Measurements from ENCODE around the gene FBXO42. TPM values are rescaled to one million over a fixed set of nuclear protein-coding genes. Genes with fewer than 3 reads are reported as not detected.

FBXO42 gene
- total and polyA plus RNA-seq, 7 experiments from 2014 or later: 17.9 to 26.7 (median 24.6) TPM

DNA sequence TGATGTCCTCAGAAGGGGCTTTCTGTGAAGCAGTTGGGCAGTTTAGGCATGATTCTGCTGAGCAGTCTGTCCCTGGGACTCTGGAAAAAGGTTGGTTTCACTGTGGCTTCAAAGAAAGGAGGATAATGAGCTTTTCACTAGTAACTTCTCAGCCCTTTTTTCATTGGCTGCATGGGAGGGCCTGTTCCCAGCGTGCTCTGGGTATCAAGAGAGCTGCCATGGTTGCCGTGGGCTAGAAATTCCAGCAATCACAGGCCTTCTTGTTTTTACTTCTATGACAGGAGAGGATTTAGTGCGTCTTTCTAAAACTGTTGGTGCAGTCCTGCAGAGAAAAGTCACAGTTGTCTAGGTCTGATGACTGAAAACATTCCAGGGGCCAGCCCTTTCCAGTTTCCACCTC, 22.0 kb upstream of the FBXO42 start:
- Histone ChIP-seq H3K27ac (ENCODE audit: low read depth, low read length) (peak overlapping the region; percentile 19), H3K4me1 (ENCODE audit: control insufficient read depth in 2 of 2, insufficient read depth in 2 of 2, low read length in 2 of 2) (peaks cover 31 to 32% of the 10 kb centered on the region in 2 donors), H3K36me3 (ENCODE audit: control insufficient read depth in 2 of 3, insufficient read depth in 3 of 3, low read length in 3 of 3) (peaks cover 0 to 6% (median 5%) of the 10 kb centered on the region in 3 experiments), H3K27me3 (ENCODE audit: control insufficient read depth in 2 of 2, insufficient read depth in 2 of 2, low read length in 2 of 2) (no peaks in the 10 kb centered on the region), H3K4me3 (ENCODE audit: low read length) (no peak overlapping the region), H3K9me3 (ENCODE audit: control insufficient read depth in 2 of 3, low read length in 3 of 3) (no peaks in the 10 kb centered on the region)
- H3K27me3 Mint-ChIP-seq: no peaks in the 10 kb centered on the region
- peak overlapping the region in 7 of 9 donors; percentile 17 to 66 (median 49) for H3K27ac Mint-ChIP-seq
- DNase-seq (no peak), ATAC-seq (no peak)
- H3K4me1 Mint-ChIP-seq: peaks cover 64 to 89% (median 71%) of the 10 kb centered on the region in 7 donors
- CTCF ChIA-PET: interaction anchor here (1.4 kb wide), 1 partner anchor 13 kb away, joined by 6 read pairs; no protein-coding TSS in a partner anchor
- peak overlapping the region; percentile 20 to 61 (median 45) for H3K4me3 Mint-ChIP-seq
- peaks cover 0 to under 1% (median 0%) of the 10 kb centered on the region in 11 donors for H3K9me3 Mint-ChIP-seq
- POLR2A ChIA-PET: interaction anchor here (0.7 to 1.8 kb wide), 2 partner anchors 13 to 332 kb away, joined by 3 to 6 read pairs; no protein-coding TSS in a partner anchor
- intact Hi-C loops (cut with micrococcal nuclease): no loop called here
- H3K36me3 Mint-ChIP-seq: peaks cover 4 to 18% (median 8%) of the 10 kb centered on the region in 5 donors

DNA sequence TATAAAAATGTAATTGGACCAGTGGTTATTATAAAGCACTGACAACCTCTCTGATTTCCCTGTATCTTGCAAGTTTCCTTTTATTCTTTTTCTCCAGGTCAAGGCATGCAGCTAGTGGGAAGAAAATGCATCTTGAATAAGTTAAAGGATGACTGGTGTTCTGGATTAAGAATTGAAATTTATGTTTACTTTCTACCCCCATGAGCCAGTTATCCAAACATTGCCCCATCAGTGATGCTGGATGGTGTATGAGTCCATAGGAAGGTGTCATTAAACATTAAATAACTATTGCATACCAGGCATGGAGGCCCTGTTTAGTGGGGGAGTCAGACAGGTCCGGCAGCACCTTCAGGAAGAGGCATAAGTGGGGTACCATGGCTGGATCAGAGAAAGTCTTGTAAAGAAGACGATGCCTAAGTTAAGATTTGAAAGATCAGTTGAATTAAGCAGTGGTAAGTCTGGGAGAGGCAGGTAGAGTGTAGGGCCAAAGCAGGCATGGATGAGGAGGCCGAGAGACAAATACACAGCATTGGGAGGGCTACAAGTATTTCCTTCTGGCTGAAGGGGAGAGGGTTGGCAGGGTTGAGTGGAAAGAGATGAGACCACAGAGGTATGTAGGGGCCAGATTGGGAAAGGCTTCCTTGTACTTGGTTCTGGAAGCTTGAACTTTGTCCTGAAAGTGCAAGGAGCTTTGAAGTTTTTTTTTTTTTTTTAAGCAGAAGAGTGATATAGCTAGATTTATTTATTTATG, 20.4 kb upstream of the FBXO42 start:
- Histone ChIP-seq H3K4me3 (ENCODE audit: low read length) (no peak overlapping the region), H3K27me3 (ENCODE audit: control insufficient read depth in 2 of 2, insufficient read depth in 2 of 2, low read length in 2 of 2) (no peaks in the 10 kb centered on the region), H3K36me3 (ENCODE audit: control insufficient read depth in 2 of 3, insufficient read depth in 3 of 3, low read length in 3 of 3) (peaks cover 0 to 6% (median 5%) of the 10 kb centered on the region in 3 experiments), H3K9me3 (ENCODE audit: control insufficient read depth in 2 of 3, low read length in 3 of 3) (no peaks in the 10 kb centered on the region), H3K4me1 (ENCODE audit: control insufficient read depth in 2 of 2, insufficient read depth in 2 of 2, low read length in 2 of 2) (peaks cover 39 to 42% of the 10 kb centered on the region in 2 donors), H3K27ac (ENCODE audit: low read depth, low read length) (no peak overlapping the region)
- ChIA-PET POLR2A (interaction anchor here (0.9 to 1.8 kb wide), 4 partner anchors 8 to 55 kb away, joined by 3 to 6 read pairs (median 4); partner anchors contain the start of gene FBXO42), CTCF (interaction anchor here (0.8 to 1.2 kb wide), 2 partner anchors 9 to 17 kb away, joined by 3 to 5 read pairs; no protein-coding TSS in a partner anchor)
- DNase-seq (no peak), ATAC-seq (no peak)
- peaks cover 4 to 20% (median 8%) of the 10 kb centered on the region in 5 donors for H3K36me3 Mint-ChIP-seq
- no peaks in the 10 kb centered on the region for H3K27me3 Mint-ChIP-seq
- H3K4me1 Mint-ChIP-seq: peaks cover 65 to 90% (median 75%) of the 10 kb centered on the region in 7 donors
- intact Hi-C loops (cut with micrococcal nuclease): loop anchor here in 1 of 2 donors (1.0 kb wide), 1 partner anchor 15 kb away; no protein-coding TSS in a partner anchor
- peak overlapping the region in 8 of 10 donors; percentile 1 to 71 (median 41) for H3K4me3 Mint-ChIP-seq
- peak overlapping the region in 6 of 9 donors; percentile 14 to 86 (median 50) for H3K27ac Mint-ChIP-seq
- H3K9me3 Mint-ChIP-seq: peaks cover 0 to 2% (median 0%) of the 10 kb centered on the region in 11 donors

DNA sequence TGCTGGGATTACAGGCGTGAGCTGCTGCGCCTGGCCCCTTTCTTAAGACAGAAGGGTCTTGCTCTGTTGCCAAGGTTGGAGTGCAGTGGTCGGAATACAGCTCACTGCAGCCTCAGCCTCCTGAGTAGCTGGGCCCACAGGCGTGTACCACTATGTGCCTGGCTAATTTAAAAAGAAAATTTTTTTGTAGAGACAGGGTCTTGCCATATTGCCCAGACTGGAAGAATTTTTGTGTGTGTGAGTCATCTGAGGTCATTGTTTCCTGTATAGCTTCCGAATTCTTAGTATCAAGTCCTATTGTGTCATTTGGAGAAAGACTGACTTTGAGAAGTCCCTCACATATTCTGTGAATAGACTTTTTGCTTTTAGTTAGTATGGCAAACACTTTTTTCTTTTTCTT, 19.4 kb upstream of the FBXO42 start:
- Mint-ChIP-seq H3K27ac (peak overlapping the region in 4 of 9 donors; percentile 27 to 86 (median 68)), H3K4me1 (peaks cover 55 to 84% (median 68%) of the 10 kb centered on the region in 7 donors), H3K9me3 (peaks cover 0 to 2% (median 0%) of the 10 kb centered on the region in 11 donors), H3K36me3 (peaks cover 4 to 20% (median 8%) of the 10 kb centered on the region in 5 donors), H3K27me3 (no peaks in the 10 kb centered on the region), H3K4me3 (peak overlapping the region; percentile 13 to 71 (median 52))
- POLR2A ChIA-PET: interaction anchor here (0.7 to 1.3 kb wide), 3 partner anchors 9 to 117 kb away, joined by 4 to 6 read pairs (median 5); no protein-coding TSS in a partner anchor
- intact Hi-C loops (cut with micrococcal nuclease): loop anchor here in 1 of 2 donors (1.0 kb wide), 1 partner anchor 16 kb away; no protein-coding TSS in a partner anchor
- CTCF ChIA-PET: interaction anchor here (1.2 kb wide), 1 partner anchor 8 kb away, joined by 5 read pairs; no protein-coding TSS in a partner anchor
- ATAC-seq (no peak), DNase-seq (no peak)
- peaks cover 0 to 11% (median 6%) of the 10 kb centered on the region in 3 experiments for H3K36me3 ChIP-seq (ENCODE audit: control insufficient read depth in 2 of 3, insufficient read depth in 3 of 3, low read length in 3 of 3)
- no peak overlapping the region for H3K4me3 ChIP-seq (ENCODE audit: low read length)
- H3K27ac ChIP-seq (ENCODE audit: low read depth, low read length): no peak overlapping the region
- H3K4me1 ChIP-seq (ENCODE audit: control insufficient read depth in 2 of 2, insufficient read depth in 2 of 2, low read length in 2 of 2): peaks cover 37 to 42% of the 10 kb centered on the region in 2 donors
- H3K9me3 ChIP-seq (ENCODE audit: control insufficient read depth in 2 of 3, low read length in 3 of 3): no peaks in the 10 kb centered on the region
- H3K27me3 ChIP-seq (ENCODE audit: control insufficient read depth in 2 of 2, insufficient read depth in 2 of 2, low read length in 2 of 2): no peaks in the 10 kb centered on the region

DNA sequence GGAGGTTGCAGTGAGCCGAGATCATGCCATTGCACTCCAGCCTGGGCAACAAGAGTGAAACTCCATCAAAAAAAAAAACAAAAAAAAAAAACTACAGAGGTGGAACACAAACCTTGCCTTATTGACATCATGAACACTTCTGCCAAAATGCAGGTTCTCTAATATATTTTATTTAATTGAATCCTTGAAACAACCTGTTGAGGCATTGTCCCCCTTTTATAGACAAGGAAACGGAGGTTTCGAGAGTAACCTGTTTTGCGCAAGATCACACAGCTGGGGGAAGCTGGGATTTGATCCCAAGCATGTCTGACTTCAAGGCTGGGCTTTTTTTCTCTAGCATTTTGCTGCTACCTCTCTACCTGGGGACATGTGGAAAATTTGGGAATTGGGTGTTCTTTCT, 17.5 kb upstream of the FBXO42 start:
- intact Hi-C loops (cut with micrococcal nuclease): loop anchor here (5.0 to 10.0 kb wide), 6 partner anchors 52 to 685 kb away; partner anchors contain the start of genes ATP13A2 (in 1 of the 2), RNU1-1 (in 1 of the 2) and SDHB (in 1 of the 2)
- Mint-ChIP-seq H3K9me3 (peaks cover 0 to 2% (median 0%) of the 10 kb centered on the region in 11 donors), H3K4me3 (peak overlapping the region in 5 of 10 donors; percentile 19 to 98 (median 75)), H3K27me3 (no peaks in the 10 kb centered on the region), H3K4me1 (peaks cover 38 to 66% (median 58%) of the 10 kb centered on the region in 7 donors), H3K27ac (peak overlapping the region in 1 of 9 donors; percentile 34), H3K36me3 (peaks cover 4 to 20% (median 8%) of the 10 kb centered on the region in 5 donors)
- ATAC-seq (no peak), DNase-seq (no peak)
- POLR2A ChIA-PET: interaction anchor here (0.6 to 5.1 kb wide), 4 partner anchors 16 to 579 kb away, joined by 4 to 29 read pairs (median 4); partner anchors contain the start of gene FBXO42
- CTCF ChIA-PET: interaction anchor here (0.7 kb wide), 1 partner anchor 291 kb away, joined by 3 read pairs; no protein-coding TSS in a partner anchor
- Histone ChIP-seq H3K9me3 (ENCODE audit: control insufficient read depth in 2 of 3, low read length in 3 of 3) (no peaks in the 10 kb centered on the region), H3K4me1 (ENCODE audit: control insufficient read depth in 2 of 2, insufficient read depth in 2 of 2, low read length in 2 of 2) (peaks cover 29 to 37% of the 10 kb centered on the region in 2 donors), H3K4me3 (ENCODE audit: low read length) (no peak overlapping the region), H3K36me3 (ENCODE audit: control insufficient read depth in 2 of 3, insufficient read depth in 3 of 3, low read length in 3 of 3) (peaks cover 0 to 11% (median 0%) of the 10 kb centered on the region in 3 experiments), H3K27me3 (ENCODE audit: control insufficient read depth in 2 of 2, insufficient read depth in 2 of 2, low read length in 2 of 2) (no peaks in the 10 kb centered on the region), H3K27ac (ENCODE audit: low read depth, low read length) (no peak overlapping the region)

DNA sequence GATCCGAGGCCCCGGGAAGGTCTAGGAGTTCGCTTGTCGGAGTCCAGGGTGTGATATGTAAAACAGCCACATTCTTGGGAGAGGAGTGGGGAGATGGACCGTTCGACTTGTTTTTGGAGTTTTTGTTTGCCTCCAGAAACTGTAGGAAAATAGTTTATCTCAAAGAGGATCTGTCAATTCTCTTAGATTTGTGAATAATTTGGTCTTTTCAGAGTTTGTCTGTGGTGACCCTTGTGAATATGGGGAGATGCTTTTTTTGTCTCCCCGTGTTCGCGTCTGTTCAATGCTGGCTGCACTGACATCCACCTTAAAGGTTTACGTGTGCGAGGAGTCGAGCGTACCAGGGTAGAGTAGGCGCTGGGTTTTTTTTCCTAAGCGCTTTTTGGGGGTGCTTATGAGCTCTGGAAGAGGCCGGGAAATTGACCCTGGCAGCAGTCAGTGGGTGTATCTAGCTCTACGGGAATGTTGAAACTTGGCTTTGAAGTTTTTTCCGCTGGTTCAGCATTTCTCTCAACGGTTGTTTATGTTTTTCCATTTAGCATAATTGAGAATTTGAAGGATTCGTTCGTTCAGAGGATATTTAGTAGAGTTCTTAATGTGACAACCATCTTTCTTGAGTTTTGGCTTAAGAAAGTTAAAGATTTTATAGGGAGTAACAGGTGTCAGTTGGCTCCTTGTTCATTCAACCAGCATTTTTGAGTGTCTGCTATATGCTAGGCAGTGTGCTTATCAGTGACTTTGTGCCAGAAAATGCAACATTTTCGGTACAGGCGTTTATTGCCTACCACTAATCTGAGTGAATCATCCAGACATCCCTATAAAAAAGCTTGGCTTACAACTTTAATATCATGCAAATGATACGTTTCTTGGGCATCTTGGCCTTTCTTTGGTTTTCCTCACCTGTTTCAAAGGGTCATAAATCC, 15.9 kb upstream of the FBXO42 start:
- no peaks in the 10 kb centered on the region for H3K27me3 Mint-ChIP-seq
- Histone ChIP-seq H3K27me3 (ENCODE audit: control insufficient read depth in 2 of 2, insufficient read depth in 2 of 2, low read length in 2 of 2) (no peaks in the 10 kb centered on the region), H3K27ac (ENCODE audit: low read depth, low read length) (peak overlapping the region; percentile 99), H3K4me1 (ENCODE audit: control insufficient read depth in 2 of 2, insufficient read depth in 2 of 2, low read length in 2 of 2) (peaks cover 24 to 32% of the 10 kb centered on the region in 2 donors), H3K9me3 (ENCODE audit: control insufficient read depth in 2 of 3, low read length in 3 of 3) (no peaks in the 10 kb centered on the region), H3K36me3 (ENCODE audit: control insufficient read depth in 2 of 3, insufficient read depth in 3 of 3, low read length in 3 of 3) (peaks cover 0 to 11% (median 0%) of the 10 kb centered on the region in 3 experiments), H3K4me3 (ENCODE audit: low read length) (peak overlapping the region; percentile 98)
- CTCF ChIA-PET: interaction anchor here (2.2 kb wide), 1 partner anchor 71 kb away, joined by 8 read pairs; the partner anchor contains the start of gene NECAP2
- POLR2A ChIA-PET: interaction anchor here (1.0 to 5.1 kb wide), 5 partner anchors 13 to 207 kb away, joined by 4 to 29 read pairs (median 15); partner anchors contain the start of genes FBXO42 and NECAP2
- ATAC-seq (no peak), DNase-seq (peak in 2 of 9 donors; percentile 16 to 23)
- peak overlapping the region; percentile 93 to 99 (median 96) for H3K4me3 Mint-ChIP-seq
- H3K9me3 Mint-ChIP-seq: peaks cover 0 to 2% (median 0%) of the 10 kb centered on the region in 11 donors
- H3K36me3 Mint-ChIP-seq: peaks cover 4 to 15% (median 7%) of the 10 kb centered on the region in 5 donors
- H3K4me1 Mint-ChIP-seq: peaks cover 26 to 55% (median 50%) of the 10 kb centered on the region in 7 donors
- intact Hi-C loops (cut with micrococcal nuclease): loop anchor here (1.0 to 10.0 kb wide), 22 partner anchors 16 to 843 kb away; partner anchors contain the start of genes CPLANE2 (in 2 of the 2), FBXO42 (in 2 of the 2), ATP13A2 (in 1 of the 2) and DNAJC16 (in 1 of the 2)
- H3K27ac Mint-ChIP-seq: peak overlapping the region; percentile 90 to 99 (median 97)

Measured in naive thymus-derived CD4-positive, alpha-beta T cell (primary cell).